ENCODE data around the gene AJAP1.

The AJAP1 gene

DNA sequence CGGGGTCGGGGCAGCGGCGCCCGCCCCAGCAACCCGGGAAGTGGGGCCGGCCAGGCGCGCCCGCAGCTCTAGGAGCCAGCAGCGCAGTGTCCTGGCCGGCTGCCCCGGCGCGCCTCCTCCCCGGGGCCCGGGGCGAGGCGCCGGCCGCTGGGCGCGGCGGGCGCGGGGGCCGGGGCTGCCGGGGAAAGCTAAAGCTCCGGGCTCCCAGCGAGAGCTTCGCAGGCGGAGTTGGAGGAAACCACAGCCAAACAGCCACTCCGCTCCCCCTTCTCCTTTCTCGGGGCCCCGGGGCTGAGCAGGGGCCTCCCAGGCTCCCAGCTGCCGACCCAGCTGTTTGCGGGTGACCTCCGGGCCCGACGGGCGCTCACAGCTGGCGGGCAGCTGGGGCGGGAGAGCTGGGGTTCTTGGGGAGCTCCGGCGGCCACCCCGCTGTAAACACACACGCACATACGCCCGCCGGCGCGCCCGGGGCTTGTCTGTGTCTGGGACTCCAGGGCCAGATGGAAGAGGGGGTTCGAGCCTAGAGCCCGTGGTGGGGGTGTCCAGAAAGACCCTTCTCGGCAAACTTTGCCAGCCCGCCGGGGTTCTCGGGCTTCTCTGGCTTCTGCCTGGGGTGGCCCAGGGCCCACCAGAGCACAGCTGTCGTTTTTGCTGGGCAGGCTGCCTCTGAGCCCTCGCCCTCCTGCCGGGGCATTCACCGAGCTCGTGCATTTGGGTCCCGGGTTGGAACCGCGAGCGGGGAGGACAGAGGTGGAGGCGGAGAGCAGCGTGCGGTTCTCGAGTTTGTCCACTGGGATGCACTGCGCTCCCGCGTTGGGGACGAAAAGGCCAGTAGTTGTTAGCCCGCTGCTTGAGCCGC, 1.5 kb downstream of the AJAP1 start:
- H3K4me3 ChIP-seq (ENCODE audit: control insufficient read depth, low read depth, low read length): peak overlapping the region; percentile 10

GRCh38 chr1:4656533-4657140, 2.2 kb downstream of the AJAP1 start:
- peak overlapping the region; percentile 1 for H3K4me3 ChIP-seq (ENCODE audit: control insufficient read depth, low read depth, low read length)
- TF ChIP-seq, protein P1, sequence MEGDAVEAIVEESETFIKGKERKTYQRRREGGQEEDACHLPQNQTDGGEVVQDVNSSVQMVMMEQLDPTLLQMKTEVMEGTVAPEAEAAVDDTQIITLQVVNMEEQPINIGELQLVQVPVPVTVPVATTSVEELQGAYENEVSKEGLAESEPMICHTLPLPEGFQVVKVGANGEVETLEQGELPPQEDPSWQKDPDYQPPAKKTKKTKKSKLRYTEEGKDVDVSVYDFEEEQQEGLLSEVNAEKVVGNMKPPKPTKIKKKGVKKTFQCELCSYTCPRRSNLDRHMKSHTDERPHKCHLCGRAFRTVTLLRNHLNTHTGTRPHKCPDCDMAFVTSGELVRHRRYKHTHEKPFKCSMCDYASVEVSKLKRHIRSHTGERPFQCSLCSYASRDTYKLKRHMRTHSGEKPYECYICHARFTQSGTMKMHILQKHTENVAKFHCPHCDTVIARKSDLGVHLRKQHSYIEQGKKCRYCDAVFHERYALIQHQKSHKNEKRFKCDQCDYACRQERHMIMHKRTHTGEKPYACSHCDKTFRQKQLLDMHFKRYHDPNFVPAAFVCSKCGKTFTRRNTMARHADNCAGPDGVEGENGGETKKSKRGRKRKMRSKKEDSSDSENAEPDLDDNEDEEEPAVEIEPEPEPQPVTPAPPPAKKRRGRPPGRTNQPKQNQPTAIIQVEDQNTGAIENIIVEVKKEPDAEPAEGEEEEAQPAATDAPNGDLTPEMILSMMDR (conservative IDR thresholded peaks at IDR 0.05; ENCODE audit: control insufficient read depth, insufficient read depth, low read depth, low read length): no peak
- DNase-seq (ENCODE audit: low read depth): no peak

More for the DNA sequence above, 1.5 kb downstream of the AJAP1 start:
- TF ChIP-seq, protein P1 (conservative IDR thresholded peaks at IDR 0.05; ENCODE audit: control insufficient read depth, insufficient read depth, low read depth, low read length): peak; percentile 36
- DNase-seq (ENCODE audit: low read depth): peak; percentile 43

DNA sequence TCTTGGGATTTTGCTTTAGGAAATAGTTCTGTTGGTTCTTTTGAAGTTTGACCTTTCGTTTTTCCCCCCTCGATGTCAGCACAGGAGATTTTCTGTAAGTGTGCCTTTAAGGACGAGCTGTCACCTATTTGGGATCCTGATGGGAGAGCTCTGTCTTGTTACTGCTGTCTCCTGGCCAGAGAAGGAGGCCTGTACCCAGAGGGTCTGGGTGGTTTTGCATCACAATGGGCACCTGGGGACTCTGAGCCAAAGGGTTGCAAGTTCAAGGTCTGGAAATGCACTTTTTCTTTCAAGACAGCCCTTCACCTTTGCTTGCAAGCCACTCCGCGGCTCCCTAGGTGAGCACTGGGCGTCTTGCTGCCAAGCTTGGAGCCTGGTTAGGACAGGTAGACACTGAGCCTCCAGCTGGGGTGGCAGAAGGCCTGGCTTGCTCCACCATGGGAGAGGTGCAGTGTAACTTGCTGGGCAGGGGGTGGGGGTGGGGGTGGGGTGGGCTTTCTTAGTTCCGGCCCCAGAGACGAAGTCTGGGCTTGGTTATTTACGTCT, 2.9 kb downstream of the AJAP1 start:
- no peak for DNase-seq (ENCODE audit: low read depth)
- TF ChIP-seq, protein P1 (conservative IDR thresholded peaks at IDR 0.05; ENCODE audit: control insufficient read depth, insufficient read depth, low read depth, low read length): no peak
- no peak overlapping the region for H3K4me3 ChIP-seq (ENCODE audit: control insufficient read depth, low read depth, low read length)

GRCh38 chr1:4657960-4658541, 3.6 kb downstream of the AJAP1 start:
- no peak for DNase-seq (ENCODE audit: low read depth)
- H3K4me3 ChIP-seq (ENCODE audit: control insufficient read depth, low read depth, low read length): no peak overlapping the region
- TF ChIP-seq, protein P1 (conservative IDR thresholded peaks at IDR 0.05; ENCODE audit: control insufficient read depth, insufficient read depth, low read depth, low read length): no peak

DNA sequence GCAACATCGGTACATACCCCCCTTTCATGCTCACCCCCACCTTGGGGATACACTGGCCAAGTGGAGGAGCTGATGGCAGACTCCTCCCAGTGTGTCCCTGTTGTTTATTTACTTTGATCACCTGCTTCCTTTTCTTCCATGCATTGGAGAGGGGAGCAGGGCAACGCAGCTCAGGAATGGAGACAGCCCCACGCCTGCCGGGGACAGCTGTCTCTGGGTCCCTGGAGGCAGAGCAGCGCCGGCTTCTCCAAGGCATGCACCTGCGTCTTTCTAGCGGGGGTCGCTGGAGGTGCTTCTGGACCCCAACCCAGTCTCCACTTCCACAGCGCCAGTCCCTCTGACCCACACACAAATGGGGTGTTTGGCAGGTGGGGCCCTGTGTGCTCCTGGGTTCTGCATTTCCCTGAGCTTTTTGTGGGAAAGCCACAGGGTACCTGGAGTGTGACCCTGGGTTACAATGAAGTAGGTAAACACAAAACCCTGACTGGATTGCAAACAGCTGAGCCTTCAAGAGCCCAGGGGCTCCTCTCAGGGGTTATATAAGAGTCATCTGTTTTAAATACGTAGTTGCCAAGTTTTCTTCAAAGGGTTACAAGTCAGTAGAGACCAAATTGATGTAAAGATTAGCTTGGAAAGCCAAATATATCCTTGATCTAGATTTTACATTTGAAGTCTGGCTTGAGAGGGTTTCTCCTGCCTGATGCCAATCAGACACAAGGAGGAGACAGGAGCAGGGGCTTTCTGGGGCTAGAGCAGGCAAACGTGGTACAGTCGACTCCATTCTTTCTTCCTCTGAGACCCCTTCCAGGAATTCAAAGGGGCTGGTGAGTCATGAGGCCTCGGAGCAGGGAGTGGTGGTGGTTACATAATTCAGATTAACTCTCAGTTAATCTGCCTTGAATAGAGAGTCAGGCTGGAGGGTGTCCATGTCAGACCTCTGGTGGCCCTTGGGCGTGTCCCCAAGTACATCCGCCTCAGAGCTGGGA, 4.5 kb downstream of the AJAP1 start:
- TF ChIP-seq, protein P1 (conservative IDR thresholded peaks at IDR 0.05; ENCODE audit: control insufficient read depth, insufficient read depth, low read depth, low read length): no peak
- DNase-seq (ENCODE audit: low read depth): no peak
- no peak overlapping the region for H3K4me3 ChIP-seq (ENCODE audit: control insufficient read depth, low read depth, low read length)

Data from fibroblast of mammary gland (primary cell).